ENCODE measurements around the gene WASHC2C.
"Not testable (repeated sequence)": the region's sequence is repeated elsewhere in the genome, so short reads cannot be mapped to it uniquely, and the experiment has no call there.

Gene WASHC2C

GRCh38 chr10:45756065-45756464, 29.0 kb downstream of the WASHC2C start:
- not testable (repeated sequence) for DNase-seq (ENCODE audit: low read depth, low spot score); H3K4me3 ChIP-seq (ENCODE audit: low read length)

- DNase-seq (ENCODE audit: low read depth, low spot score); H3K4me3 ChIP-seq (ENCODE audit: low read length): not testable (repeated sequence)
Observed at GRCh38 chr10:45757661-45758396, 30.8 kb downstream of the WASHC2C start.

DNA sequence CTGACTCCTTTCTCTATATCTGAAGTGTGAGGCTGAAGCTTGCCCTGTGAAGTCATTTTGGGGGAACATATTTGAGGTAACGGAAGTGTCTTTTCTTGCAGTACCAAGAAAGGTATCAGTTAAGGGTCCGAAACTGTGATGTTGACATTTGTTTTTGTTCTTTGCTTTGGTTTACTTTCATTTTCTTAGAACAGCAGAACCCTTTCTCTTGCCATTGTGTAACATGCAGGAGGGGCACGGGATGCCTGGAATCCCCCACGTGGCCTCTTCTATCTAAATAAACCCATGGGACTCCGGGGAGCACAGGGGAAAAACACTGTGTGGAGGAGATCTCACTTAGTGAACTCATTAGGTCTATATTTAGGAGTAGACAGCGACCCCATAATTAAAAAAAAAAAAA, 34.6 kb downstream of the WASHC2C start:
- H3K4me3 ChIP-seq (ENCODE audit: low read length); DNase-seq (ENCODE audit: low read depth, low spot score): not testable (repeated sequence)

DNA sequence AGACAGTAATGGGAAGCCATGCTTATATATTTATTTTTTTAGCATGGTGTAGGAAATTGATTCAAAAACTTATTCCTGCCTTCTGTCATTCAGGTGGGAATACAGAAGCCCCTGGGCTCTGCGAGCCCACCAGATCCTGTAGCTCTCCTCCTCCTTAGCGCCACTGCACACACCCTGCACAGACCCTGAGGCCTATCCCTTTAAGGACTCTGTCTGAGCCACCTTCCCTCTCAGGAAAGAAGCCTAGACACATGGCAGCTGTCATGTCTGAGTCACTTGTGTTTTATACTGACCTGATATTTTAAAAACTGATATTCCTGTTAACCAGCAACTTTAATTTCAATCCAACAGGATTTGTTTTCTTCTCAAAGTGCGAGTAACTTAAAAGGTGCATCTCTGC, 36.0 kb downstream of the WASHC2C start:
- DNase-seq (ENCODE audit: low read depth, low spot score) = not testable (repeated sequence)

DNA sequence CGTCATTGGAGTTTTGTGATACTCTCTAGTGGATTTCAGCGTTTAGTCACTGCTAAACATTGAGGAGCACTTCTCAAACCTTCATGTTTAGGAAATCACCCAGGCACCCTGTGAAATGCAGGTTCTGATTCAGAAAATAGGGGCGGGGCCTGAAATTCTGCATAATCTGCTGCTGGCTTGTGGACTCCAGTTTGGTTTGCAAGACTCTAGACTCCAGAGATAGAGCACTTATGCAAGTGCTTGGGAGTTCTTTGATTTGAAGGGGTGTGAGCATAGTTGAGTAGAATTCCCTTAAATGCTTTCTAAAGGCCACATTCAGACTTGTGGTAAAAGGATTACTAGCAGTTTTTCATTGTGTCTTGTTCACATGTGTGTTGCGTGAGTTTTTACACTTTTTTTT, 41.3 kb downstream of the WASHC2C start:
- H3K4me3 ChIP-seq (ENCODE audit: low read length) = not testable (repeated sequence)

More for the DNA sequence above, 36.0 kb downstream of the WASHC2C start:
- H3K4me3 ChIP-seq (ENCODE audit: low read length) = not testable (repeated sequence)

GRCh38 chr10:45771757-45772461, 44.8 kb downstream of the WASHC2C start:
- H3K4me3 ChIP-seq (ENCODE audit: low read length); DNase-seq (ENCODE audit: low read depth, low spot score): not testable (repeated sequence)

More for the DNA sequence above, 41.3 kb downstream of the WASHC2C start:
- not testable (repeated sequence) for DNase-seq (ENCODE audit: low read depth, low spot score)

DNA sequence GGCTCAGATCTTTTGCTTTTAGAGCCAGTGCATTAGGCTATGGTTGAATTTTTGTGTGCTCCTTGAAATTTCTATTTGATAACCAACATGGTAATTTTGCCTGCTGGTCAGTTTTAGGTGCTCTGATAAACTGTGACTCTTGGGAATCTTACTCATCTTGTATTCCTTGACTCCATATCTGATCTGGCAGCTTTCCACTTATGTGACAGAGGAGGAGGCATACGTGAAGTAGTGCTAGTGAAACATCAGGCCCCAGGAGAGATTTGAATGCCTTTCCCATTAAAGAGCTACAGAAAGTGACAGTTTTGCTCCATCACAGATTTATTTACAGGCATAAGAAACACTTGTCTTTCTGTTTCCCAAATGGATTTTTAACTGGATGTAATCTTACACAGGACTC, 59.2 kb downstream of the WASHC2C start:
- not testable (repeated sequence) for H3K4me3 ChIP-seq (ENCODE audit: low read length)

DNA sequence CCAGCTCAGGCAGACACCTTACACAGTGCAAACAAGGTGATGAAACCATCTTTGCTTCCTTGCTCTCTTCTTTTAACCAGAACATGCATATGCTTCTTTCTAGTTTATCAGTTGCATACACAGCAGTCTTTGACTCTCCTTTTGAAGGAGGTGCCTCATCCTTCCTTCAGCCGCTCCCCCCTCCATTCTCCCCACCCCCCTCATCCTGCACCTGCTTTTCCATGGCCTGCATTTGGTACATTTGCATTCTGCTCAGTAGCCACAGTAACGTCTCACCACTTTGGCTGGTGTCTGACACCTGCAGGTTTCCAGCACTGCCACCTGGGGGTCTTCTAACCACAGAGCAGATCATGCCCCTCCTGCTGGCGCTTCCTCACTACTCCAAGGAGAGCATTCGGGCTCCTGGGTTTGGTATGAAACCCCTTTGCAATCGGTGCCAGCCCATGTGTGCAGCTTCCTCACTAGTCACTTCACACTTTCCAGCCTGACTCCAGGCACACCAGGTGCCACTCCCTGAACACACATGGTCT, 60.2 kb downstream of the WASHC2C start:
- peak; percentile 73 for DNase-seq (ENCODE audit: low read depth, low spot score)
- H3K4me3 ChIP-seq (ENCODE audit: low read length) = not testable (repeated sequence)

More for the DNA sequence above, 59.2 kb downstream of the WASHC2C start:
- not testable (repeated sequence) for DNase-seq (ENCODE audit: low read depth, low spot score)

DNA sequence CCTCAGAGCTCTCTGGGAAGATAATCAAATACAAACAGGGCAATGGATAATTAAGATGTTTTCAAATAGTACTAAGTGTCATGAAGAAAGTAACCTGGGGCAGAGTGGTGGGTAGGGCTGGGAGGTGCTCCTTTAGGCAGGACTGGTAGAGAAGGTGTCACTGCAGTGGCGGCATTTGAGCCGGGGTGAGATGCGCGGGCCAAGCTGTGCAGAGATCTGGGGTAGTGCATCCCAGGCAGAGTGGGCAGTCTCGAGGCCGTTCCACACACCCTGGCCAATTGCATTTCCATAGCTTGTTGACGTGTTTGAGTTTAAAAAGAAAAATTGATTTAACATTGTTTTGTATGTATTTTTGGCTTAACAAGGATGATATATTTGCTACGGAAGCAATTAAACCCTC, 62.9 kb downstream of the WASHC2C start:
- not testable (repeated sequence) for H3K4me3 ChIP-seq (ENCODE audit: low read length); DNase-seq (ENCODE audit: low read depth, low spot score)

DNA sequence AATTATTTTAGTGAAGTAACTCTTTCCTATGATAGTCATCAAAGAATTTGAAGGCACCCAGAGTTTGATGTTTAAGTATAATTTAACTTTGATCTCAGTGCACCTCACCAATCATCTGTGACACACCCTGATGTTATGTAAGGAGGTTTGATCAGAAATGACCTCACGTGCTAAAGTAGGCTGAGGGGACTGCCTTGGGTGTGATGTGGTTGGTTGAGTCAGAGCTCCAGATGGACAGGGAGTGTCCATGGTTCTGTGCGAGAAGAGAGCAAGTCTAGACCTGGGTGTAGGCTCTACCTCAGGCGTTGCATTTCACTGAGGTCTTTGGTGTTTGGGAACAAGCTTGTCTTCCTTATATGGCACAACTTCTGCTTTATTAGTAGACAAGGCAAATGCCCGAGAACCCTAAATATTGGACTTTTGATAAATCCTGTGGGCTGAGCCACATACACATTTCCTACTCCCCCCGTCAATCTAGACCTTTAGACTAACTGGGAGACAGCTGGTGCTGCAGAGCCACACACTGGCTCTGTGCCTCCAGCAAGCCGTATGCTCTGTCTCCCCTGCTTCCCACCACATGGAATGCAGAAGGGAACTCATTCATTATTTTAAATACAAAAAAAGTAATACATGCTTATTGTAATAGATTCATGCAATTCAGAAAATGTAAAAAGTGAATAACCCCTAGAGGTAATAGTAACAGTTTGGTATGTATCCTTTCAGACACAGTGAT, 63.8 kb downstream of the WASHC2C start:
- H3K4me3 ChIP-seq (ENCODE audit: low read length); DNase-seq (ENCODE audit: low read depth, low spot score): not testable (repeated sequence)

- H3K4me3 ChIP-seq (ENCODE audit: low read length); DNase-seq (ENCODE audit: low read depth, low spot score): not testable (repeated sequence)
Observed at GRCh38 chr10:45794761-45795160, 67.7 kb downstream of the WASHC2C start.

DNA sequence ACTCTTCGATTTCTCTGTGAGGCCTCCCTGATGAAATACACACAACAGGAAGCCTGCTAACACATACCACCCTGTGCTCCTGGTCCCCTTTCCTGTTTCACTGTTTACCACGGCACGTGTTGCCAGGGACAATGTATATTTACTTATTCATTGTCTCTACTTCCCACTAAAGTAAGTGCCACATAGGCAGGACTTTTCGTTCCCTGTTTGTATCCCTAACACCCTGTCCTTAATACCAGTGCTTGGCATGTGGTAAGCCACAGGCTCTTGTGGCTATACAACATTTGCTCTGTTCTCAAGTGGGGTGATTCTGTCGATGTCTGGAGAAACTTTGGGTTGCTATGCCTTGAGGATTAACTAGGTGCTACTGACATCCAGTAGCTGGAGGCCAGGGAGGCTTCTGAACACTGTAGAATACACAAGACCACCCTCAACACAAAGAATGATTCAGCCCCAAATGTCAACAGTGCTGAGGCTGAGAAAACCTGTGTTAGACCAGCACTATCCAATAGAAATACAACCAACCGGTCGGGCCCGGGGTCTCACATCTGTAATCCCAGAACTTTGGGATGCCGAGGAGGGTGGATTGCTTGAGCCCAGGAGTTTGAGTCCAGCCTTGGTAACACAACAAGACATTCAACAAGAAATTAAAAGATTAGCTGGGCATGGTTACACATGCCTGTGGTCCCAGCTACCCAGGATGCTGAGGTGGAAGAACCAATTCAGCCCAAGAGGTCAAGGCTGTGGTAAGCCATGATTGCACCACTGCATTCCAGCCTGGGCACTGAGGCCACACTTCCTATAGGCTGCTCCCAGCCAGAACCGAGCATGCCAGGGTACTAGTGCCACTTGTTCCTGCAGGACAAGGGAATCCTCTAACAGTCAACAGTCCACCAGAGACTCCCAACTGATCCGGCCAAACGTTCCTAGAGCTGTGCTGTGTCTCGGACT, 76.3 kb downstream of the WASHC2C start:
- peak; percentile 15 for DNase-seq (ENCODE audit: low read depth, low spot score)
- H3K4me3 ChIP-seq (ENCODE audit: low read length) = not testable (repeated sequence)

DNA sequence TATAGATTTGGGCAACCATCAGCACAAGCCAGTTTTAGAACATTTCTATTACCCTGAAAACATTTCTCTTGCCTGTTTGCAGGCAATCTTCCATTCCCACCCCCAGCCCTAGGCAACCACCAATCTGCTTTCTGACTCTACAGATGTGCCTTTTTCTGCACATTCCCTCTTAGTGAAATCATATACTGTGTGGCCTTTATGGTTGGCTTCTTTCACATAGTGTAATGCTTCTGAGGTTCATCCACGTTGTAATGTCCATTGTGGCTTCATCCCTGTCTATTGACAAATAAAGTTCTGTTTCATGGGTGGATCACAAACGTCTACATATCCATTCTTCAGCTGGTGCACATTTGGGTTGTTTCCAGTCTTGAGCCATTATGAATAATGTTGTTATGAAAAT, 77.9 kb downstream of the WASHC2C start:
- not testable (repeated sequence) for H3K4me3 ChIP-seq (ENCODE audit: low read length); DNase-seq (ENCODE audit: low read depth, low spot score)

- no peak for DNase-seq (ENCODE audit: low read depth, low spot score)
- no peak overlapping the region for H3K4me3 ChIP-seq (ENCODE audit: low read length)
Observed at GRCh38 chr10:45809837-45810236, 82.8 kb downstream of the WASHC2C start.

DNA sequence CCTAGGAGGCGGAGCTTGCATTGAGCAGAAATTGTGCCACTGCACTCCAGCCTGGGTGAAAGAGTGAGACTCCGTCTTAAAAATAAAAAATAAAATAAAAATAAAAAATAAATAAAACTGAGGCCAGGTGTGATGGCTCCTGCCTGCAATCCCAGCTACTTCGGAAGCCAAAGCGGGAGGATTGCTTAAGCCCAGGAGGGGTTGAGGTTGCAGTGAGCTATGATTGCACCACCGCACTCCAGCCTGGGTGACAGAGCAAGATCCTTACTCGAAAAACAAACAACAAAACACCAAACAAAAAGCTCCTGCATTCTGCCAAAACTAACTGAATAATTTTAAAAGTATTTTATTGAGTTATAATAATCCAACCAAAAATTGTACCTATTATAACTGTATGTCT, 84.0 kb downstream of the WASHC2C start:
- H3K4me3 ChIP-seq (ENCODE audit: low read length) = no peak overlapping the region

GRCh38 chr10:45812959-45813358, 85.9 kb downstream of the WASHC2C start:
- not testable (repeated sequence) for H3K4me3 ChIP-seq (ENCODE audit: low read length)

More for the DNA sequence above, 84.0 kb downstream of the WASHC2C start:
- no peak for DNase-seq (ENCODE audit: low read depth, low spot score)

DNA sequence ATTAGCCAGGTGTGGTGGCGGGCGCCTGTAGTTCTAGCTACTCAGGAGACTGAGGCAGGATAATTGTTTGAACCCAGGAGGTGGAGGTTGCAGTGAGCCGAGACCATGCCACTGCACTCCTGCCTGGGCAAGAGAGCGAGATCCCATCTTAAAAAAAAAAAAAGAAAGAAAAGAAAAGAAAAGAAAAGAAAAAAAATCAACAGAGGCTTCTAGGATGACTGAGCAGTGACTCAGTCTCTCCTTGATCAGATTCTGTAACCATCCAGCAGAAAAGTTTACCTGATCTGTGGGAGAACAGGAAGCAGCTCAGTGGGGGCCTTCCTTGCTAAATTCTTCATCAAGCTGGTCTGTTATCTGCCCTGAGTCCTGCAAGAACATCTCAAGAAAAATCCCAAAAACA, 87.1 kb downstream of the WASHC2C start:
- H3K4me3 ChIP-seq (ENCODE audit: low read length); DNase-seq (ENCODE audit: low read depth, low spot score): not testable (repeated sequence)

More at GRCh38 chr10:45812959-45813358, 85.9 kb downstream of the WASHC2C start:
- not testable (repeated sequence) for DNase-seq (ENCODE audit: low read depth, low spot score)

- DNase-seq (ENCODE audit: low read depth, low spot score) = no peak
- H3K4me3 ChIP-seq (ENCODE audit: low read length) = no peak overlapping the region
Observed at GRCh38 chr10:45817130-45817859, 90.2 kb downstream of the WASHC2C start.
